GM18520 (cell line): Measurements from ENCODE around the gene PXMP4.

Experiments used
- ATAC-seq: cut with Tn5 transposase; IDR thresholded peaks from one replicate; pipeline ENCODE4 v1.9.1; 2021; ENCODE audit not compliant: unreplicated experiment

The PXMP4 gene

GRCh38 chr20:33656783-33657703 lies 63.1 kb downstream of the PXMP4 start:
- no peak for ATAC-seq

DNA sequence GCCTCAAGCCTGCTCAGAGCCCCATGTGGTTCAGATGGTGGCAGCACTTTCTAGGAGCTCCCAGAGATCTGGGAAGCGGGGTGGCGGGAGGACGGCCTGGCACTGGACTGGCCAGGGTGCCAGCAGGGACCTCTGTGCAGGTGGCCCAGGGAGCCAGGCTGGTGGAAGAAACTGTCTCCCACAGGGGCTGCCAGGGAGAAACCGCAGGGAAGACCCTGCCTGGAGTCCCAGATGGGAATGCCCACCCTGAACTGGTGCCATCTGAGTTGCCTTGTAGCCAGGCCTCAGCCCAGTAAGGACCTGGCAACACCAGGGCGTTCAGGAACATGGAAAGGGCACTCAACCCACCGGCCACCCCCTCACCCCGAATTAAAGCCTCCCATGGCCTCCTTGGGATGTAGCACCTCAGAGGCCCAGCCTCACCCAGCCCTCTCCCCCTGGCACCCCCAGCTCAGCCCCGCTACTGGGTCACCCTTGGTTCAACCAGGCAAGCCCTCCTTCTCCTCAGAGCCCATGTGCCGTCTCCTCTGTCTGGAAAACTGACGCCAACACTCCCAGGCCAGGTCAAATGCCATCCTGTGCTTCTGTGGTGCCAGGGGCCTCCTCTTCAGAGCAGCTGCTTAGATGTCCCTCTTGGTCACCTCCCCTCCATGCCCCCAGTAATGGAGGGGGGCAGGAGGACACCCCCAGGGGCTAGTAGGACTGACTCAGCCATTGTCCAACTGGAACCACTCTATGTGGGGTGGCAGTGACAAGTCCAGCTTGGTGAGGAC lies 63.9 kb downstream of the PXMP4 start:
- no peak for ATAC-seq

GRCh38 chr20:33655164-33655563 lies 64.9 kb downstream of the PXMP4 start:
- no peak for ATAC-seq

DNA sequence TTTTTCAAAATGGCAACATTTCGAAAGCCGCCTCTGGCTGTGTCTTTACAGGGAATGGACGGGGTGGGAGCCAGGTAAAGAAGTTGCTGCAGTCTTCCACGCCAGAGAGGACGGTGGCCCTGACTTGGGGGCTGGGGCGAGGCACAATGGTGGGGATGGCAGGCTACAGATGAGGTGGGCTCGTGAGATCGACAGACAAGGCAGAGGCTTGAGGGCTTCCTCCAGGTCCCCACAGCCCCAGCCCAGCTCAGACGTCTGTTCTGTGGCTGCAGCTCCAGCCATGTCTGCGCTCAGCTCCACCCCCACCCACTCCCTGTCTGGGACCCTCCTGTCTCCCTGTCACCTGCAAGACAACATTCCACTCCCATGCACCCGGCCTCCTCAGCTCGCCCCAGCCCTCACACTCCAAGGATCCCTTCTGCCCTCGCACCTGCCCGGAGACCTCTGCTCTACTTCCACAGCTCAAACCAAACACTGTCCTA lies 65.4 kb downstream of the PXMP4 start:
- no peak for ATAC-seq

DNA sequence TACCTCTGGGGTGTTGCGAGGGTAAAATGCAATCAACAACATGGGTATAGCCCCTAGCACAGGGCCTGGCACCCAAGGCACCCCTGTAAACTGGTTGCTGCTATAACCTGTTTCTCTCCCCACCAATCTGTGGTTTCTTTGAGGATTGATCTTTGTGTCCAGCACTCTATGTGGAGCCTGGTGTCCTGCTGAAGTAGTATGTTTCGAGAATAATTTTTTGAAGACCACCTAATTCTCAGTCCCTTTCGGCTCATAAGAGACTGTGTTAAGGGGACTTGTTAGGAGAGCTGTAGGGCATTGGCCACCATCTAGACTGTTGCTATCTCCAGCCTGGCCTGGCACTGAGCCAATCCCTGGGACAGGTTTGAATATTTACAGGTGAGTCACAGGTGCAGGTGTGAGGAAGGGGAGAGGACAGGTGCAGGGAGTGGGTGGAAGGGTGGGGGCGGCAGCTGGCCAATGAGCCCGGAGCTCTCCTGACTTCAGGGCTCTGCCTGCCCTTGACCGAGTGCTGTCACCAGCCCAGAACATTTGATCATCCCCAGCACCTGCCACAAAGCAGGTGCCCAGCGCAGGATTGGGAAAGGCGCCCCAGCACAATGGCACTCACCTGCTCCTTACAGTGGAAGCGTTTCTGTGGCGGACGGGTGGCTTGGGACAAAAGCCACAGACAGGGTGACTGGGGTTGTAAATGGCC lies 66.1 kb downstream of the PXMP4 start:
- ATAC-seq, result no peak

- ATAC-seq, result no peak
Measured at GRCh38 chr20:33653218-33653899, 66.8 kb downstream of the PXMP4 start.
